OCI-LY7 (cell line): ENCODE data around the gene TUB. TPM values are rescaled to one million over a fixed set of nuclear protein-coding genes. Genes with fewer than 3 reads are reported as not detected.

Experiments
- BruUV-seq: library from RNA; stranded (reverse); fragments of 400-500 nt; replicated peaks from 2 replicates; lab custom pipeline; 2021; lab: Mats Ljungman, UMichigan
- CTCF ChIA-PET: fragments of 300-600 bp; sonication (Branson Sonifier 250); formaldehyde crosslinking; loops from one replicate; lab custom pipeline; 2022; ENCODE audit warnings: antibody characterized with exemption; ENCODE audit not compliant: unreplicated experiment; lab: Charles Lee
- POLR2A ChIA-PET: fragments of 300-600 bp; sonication (Branson Sonifier 250); formaldehyde crosslinking; loops from one replicate; lab custom pipeline; 2022; ENCODE audit warnings: antibody characterized with exemption; lab: Charles Lee
- DNase-seq: peaks from one replicate; pipeline ENCODE4 v3.0.0-alpha.2; 2015; ENCODE audit warnings: low spot score
- H2AFZ ChIP-seq: fragments of 200-600 bp; sonication (generic), shearing (Covaris generic); 2 replicates; pipeline ENCODE4 v1.6.1; 2014; ENCODE audit warnings: mild to moderate bottlenecking, antibody characterized with exemption, low read length, moderate library complexity
- H3K27ac ChIP-seq: fragments of 200-600 bp; sonication (generic); 2 replicates; pipeline ENCODE4 v1.5.1; 2014; ENCODE audit warnings: mixed run types, low read depth, mild to moderate bottlenecking, moderate library complexity, low read length, inconsistent platforms; ENCODE audit not compliant: poor library complexity, severe bottlenecking
- H3K36me3 ChIP-seq: fragments of 200-600 bp; sonication (generic); 2 replicates; pipeline ENCODE4 v1.6.1; 2014; ENCODE audit warnings: mild to moderate bottlenecking, antibody characterized with exemption, low read length, moderate library complexity, mixed read lengths; ENCODE audit not compliant: insufficient read depth
- H3K4me1 ChIP-seq: fragments of 200-600 bp; sonication (generic); 2 replicates; pipeline ENCODE4 v1.5.1; 2014; ENCODE audit warnings: mild to moderate bottlenecking, low read length; ENCODE audit not compliant: insufficient read depth, poor library complexity, severe bottlenecking
- H3K4me2 ChIP-seq: fragments of 200-600 bp; sonication (generic); 2 replicates; pipeline ENCODE4 v1.6.1; 2014; ENCODE audit warnings: mild to moderate bottlenecking, low read length
- H3K4me3 ChIP-seq: fragments of 200-600 bp; sonication (generic); 2 replicates; pipeline ENCODE4 v1.5.1; 2014; ENCODE audit warnings: mild to moderate bottlenecking, low read depth, low read length; ENCODE audit not compliant: poor library complexity, severe bottlenecking
- H3K79me2 ChIP-seq: fragments of 200-600 bp; sonication (generic); 2 replicates; pipeline ENCODE4 v1.6.1; 2016; ENCODE audit warnings: low read depth, mild to moderate bottlenecking, low read length, moderate library complexity, mixed read lengths; ENCODE audit not compliant: insufficient read depth
- H3K9me2 ChIP-seq: fragments of 200-600 bp; sonication (generic); 2 replicates; pipeline ENCODE4 v1.6.1; 2016; ENCODE audit warnings: mild to moderate bottlenecking, low read length, mixed read lengths; ENCODE audit not compliant: insufficient read depth
- H3K9me3 ChIP-seq: fragments of 200-600 bp; sonication (generic); 2 replicates; pipeline ENCODE4 v1.6.1; 2014; ENCODE audit warnings: mild to moderate bottlenecking, mixed run types, low read length, mixed read lengths
- H4K20me1 ChIP-seq: fragments of 200-600 bp; sonication (generic); 2 replicates; pipeline ENCODE4 v1.6.1; 2014; ENCODE audit warnings: mild to moderate bottlenecking, antibody characterized with exemption, low read length, moderate library complexity, mixed read lengths; ENCODE audit not compliant: insufficient read depth
- CTCF ChIP-seq: fragments of 200-600 bp; sonication (generic); conservative IDR thresholded peaks from 2 replicates; pipeline ENCODE4 v1.5.1; 2014; ENCODE audit warnings: mild to moderate bottlenecking, antibody characterized with exemption, low read length, moderate library complexity, mixed read lengths
- EZH2phosphoT487 ChIP-seq: fragments of 200-600 bp; sonication (generic); IDR thresholded peaks from 2 replicates; pipeline ENCODE4 v1.6.1; 2018; ENCODE audit warnings: low read depth, borderline replicate concordance, mild to moderate bottlenecking, mixed run types, antibody characterized with exemption, low read length, moderate library complexity, mixed read lengths
- intact Hi-C: fragments of 100-400 bp; cut with micrococcal nuclease; formaldehyde crosslinking; loops from one replicate; pipeline ENCODE4 v1.10.0; 2022; ENCODE audit not compliant: unreplicated experiment
- total RNA-seq, 2 experiments: library from RNA; depleted of rRNA in 1 of 2; stranded (reverse); fragments of >200 nt in 1 of 2; shearing (Covaris generic) in 1 of 2; gene quantifications; 2 replicates each; pipeline ENCODE4 v1.2.3, GENCODE V29; 2014 to 2022

The TUB gene
- total RNA-seq, 2 experiments from 2014 or later: not detected

GRCh38 chr11:8081591-8082250 is 710 bp downstream of the TUB start:
- H3K9me2 ChIP-seq: no peaks in the 10 kb centered on the region
- H3K79me2 ChIP-seq: no peaks in the 10 kb centered on the region
- no TSS peak for BruUV-seq
- no peak overlapping the region for H3K27ac ChIP-seq
- no peaks in the 10 kb centered on the region for H3K36me3 ChIP-seq
- TF ChIP-seq EZH2phosphoT487 (no peak), CTCF (no peak)
- no peaks in the 10 kb centered on the region for H4K20me1 ChIP-seq
- no peak overlapping the region for H2AFZ ChIP-seq
- no peaks in the 10 kb centered on the region for H3K9me3 ChIP-seq
- H3K4me3 ChIP-seq: no peak overlapping the region
- H3K4me1 ChIP-seq: no peaks in the 10 kb centered on the region
- intact Hi-C loops: no loop called here
- no peak for DNase-seq
- POLR2A ChIA-PET: no interaction called here
- no peak overlapping the region for H3K4me2 ChIP-seq
- CTCF ChIA-PET: interaction anchor here (0.6 kb wide), 1 partner anchor 11 kb away, joined by 3 read pairs; no protein-coding TSS in a partner anchor

GRCh38 chr11:8082391-8083087 is 1.5 kb downstream of the TUB start:
- BruUV-seq: no TSS peak
- H3K27ac ChIP-seq: no peak overlapping the region
- H3K9me3 ChIP-seq: no peaks in the 10 kb centered on the region
- H4K20me1 ChIP-seq: no peaks in the 10 kb centered on the region
- TF ChIP-seq EZH2phosphoT487 (no peak), CTCF (no peak)
- H3K4me3 ChIP-seq: no peak overlapping the region
- CTCF ChIA-PET: interaction anchor here (0.6 kb wide), 1 partner anchor 10 kb away, joined by 3 read pairs; no protein-coding TSS in a partner anchor
- H2AFZ ChIP-seq: no peak overlapping the region
- no peaks in the 10 kb centered on the region for H3K4me1 ChIP-seq
- H3K4me2 ChIP-seq: no peak overlapping the region
- no peaks in the 10 kb centered on the region for H3K79me2 ChIP-seq
- no peaks in the 10 kb centered on the region for H3K9me2 ChIP-seq
- POLR2A ChIA-PET: no interaction called here
- intact Hi-C loops: no loop called here
- DNase-seq: no peak
- no peaks in the 10 kb centered on the region for H3K36me3 ChIP-seq

- H3K4me3 ChIP-seq: no peak overlapping the region
- no TSS peak for BruUV-seq
- no peaks in the 10 kb centered on the region for H3K4me1 ChIP-seq
- no peak overlapping the region for H3K4me2 ChIP-seq
- H3K9me3 ChIP-seq: no peaks in the 10 kb centered on the region
- H3K27ac ChIP-seq: no peak overlapping the region
- POLR2A ChIA-PET: no interaction called here
- no peaks in the 10 kb centered on the region for H3K36me3 ChIP-seq
- H4K20me1 ChIP-seq: no peaks in the 10 kb centered on the region
- no peaks in the 10 kb centered on the region for H3K79me2 ChIP-seq
- TF ChIP-seq EZH2phosphoT487: no peak
- no peak for TF ChIP-seq CTCF
- no peaks in the 10 kb centered on the region for H3K9me2 ChIP-seq
- DNase-seq: no peak
- CTCF ChIA-PET: no interaction called here
- no peak overlapping the region for H2AFZ ChIP-seq
- intact Hi-C loops: no loop called here
Observed at GRCh38 chr11:8083088-8083395, 2.0 kb downstream of the TUB start.
